Measurements from ENCODE around the gene GRID2.

DNA sequence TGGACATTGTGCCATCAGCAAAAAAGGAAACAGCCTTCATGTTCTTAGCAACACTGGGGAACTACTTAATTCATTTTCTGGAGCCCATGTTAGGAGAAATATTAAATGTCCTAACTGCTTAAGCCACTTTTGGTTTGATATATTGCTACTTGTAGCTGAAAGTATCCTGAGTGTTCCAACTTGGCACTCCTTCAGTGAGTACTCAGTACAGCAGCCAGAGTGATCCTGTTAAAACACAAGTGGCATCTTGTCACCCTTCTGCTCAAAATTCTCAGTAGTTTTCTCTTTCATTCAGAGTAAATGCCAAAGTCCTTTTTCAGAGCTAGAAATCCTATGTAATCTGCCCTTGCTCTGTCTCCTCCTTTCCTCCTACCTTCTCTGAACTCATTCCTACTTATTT lies 522.0 kb downstream of the GRID2 start:
- no peak for TF ChIP-seq POLR2AphosphoS5 (IDR thresholded peaks at IDR 0.05)
- TF ChIP-seq, protein P1, sequence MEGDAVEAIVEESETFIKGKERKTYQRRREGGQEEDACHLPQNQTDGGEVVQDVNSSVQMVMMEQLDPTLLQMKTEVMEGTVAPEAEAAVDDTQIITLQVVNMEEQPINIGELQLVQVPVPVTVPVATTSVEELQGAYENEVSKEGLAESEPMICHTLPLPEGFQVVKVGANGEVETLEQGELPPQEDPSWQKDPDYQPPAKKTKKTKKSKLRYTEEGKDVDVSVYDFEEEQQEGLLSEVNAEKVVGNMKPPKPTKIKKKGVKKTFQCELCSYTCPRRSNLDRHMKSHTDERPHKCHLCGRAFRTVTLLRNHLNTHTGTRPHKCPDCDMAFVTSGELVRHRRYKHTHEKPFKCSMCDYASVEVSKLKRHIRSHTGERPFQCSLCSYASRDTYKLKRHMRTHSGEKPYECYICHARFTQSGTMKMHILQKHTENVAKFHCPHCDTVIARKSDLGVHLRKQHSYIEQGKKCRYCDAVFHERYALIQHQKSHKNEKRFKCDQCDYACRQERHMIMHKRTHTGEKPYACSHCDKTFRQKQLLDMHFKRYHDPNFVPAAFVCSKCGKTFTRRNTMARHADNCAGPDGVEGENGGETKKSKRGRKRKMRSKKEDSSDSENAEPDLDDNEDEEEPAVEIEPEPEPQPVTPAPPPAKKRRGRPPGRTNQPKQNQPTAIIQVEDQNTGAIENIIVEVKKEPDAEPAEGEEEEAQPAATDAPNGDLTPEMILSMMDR (IDR thresholded peaks at IDR 0.05) = no peak
- TF ChIP-seq POLR2A (IDR thresholded peaks at IDR 0.05) = no peak

Data from transverse colon (tissue), 4 donors.